DMS 273 (cell line): Measurements from ENCODE around the gene CEP57.
"Not testable (repeated sequence)": the region's sequence is repeated elsewhere in the genome, so short reads cannot be mapped to it uniquely, and the experiment has no call there.

Experiments
- DNase-seq: peaks from one replicate; lab custom pipeline; 2025; ENCODE audit not compliant: unreplicated experiment; lab: John Stamatoyannopoulos, UW

CEP57 gene

GRCh38 chr11:95853138-95853537 is 62.8 kb downstream of the CEP57 start:
- DNase-seq = no peak

- DNase-seq = no peak
Measured at GRCh38 chr11:95853862-95854261, 63.6 kb downstream of the CEP57 start.

GRCh38 chr11:95854362-95854761 is 64.1 kb downstream of the CEP57 start:
- DNase-seq = not testable (repeated sequence)

GRCh38 chr11:95860024-95860423 is 69.7 kb downstream of the CEP57 start:
- DNase-seq = not testable (repeated sequence)

GRCh38 chr11:95863486-95864140 is 73.3 kb downstream of the CEP57 start:
- no peak for DNase-seq

GRCh38 chr11:95867105-95867504 is 76.8 kb downstream of the CEP57 start:
- DNase-seq = no peak

- DNase-seq = not testable (repeated sequence)
Measured at GRCh38 chr11:95870877-95871276, 80.6 kb downstream of the CEP57 start.

GRCh38 chr11:95877291-95877690 is 87.0 kb downstream of the CEP57 start:
- DNase-seq = no peak
